ENCODE measurements around the gene COMTD1. TPM values are rescaled to one million over a fixed set of nuclear protein-coding genes. Genes with fewer than 3 reads are reported as not detected.
"Not testable (repeated sequence)": the region's sequence is repeated elsewhere in the genome, so short reads cannot be mapped to it uniquely, and the experiment has no call there.

Gene COMTD1
- total RNA-seq, 1 experiment from 2014 or later, result 7.9 TPM

DNA sequence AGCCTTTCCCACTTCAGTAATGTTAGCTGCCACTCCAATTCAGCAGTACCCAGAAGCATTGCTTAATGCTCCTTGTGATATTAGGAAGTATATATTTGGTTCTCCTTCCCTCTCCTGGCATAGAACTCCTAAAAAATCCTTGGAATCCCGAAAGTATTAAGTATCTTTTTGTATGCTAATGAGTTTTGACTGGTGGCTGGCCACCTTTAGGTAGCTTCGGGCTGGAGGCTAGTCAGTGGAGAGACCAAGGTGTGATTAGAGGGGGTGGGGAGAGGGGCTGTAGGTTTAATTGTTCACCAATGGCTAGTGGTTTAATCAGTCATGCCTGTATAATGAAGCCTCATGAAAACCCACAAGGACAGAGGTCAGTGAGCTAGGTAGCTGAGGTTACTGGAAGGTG is 12.2 kb downstream of the COMTD1 start:
- DNase-seq (ENCODE audit: low spot score), result no peak

DNA sequence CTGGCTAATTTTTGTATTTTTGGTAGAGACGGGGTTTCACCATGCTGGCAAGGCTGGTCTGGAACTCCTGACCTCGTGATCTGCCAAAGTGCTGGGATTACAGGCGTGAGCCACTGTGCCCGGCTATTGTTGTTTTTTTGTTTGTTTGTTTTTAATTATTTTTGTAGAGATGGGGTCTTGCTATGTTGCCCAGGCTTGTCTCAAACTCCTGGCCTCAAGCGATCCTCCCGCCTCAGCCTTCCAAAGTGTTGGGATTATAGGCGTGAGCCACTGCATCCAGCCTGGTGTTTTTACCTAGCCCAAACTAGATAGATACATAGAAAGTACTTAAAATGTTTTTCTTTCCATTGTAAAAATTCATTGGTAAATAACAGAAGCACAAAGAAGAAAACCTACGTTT is 14.3 kb downstream of the COMTD1 start:
- not testable (repeated sequence) for DNase-seq (ENCODE audit: low spot score)

DNA sequence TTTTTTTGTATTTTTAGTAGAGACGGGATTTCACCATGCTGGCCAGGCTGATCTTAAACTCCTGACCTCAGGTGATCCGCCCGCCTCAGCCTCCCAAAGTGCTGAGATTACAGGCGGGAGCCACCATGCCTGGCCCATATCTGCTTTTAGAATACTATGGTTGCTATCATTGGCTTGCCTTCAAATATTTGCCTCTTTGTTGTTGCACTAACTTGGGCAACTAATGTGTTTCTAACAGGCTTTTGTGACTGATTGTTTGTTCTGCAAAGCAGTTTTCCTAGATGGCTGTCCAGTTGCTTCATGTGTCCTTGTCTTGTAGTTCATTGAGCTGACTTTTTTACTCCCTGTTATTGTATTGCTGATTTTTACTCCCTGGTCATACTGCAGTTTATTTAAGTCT is 15.5 kb downstream of the COMTD1 start:
- no peak for DNase-seq (ENCODE audit: low spot score)

DNA sequence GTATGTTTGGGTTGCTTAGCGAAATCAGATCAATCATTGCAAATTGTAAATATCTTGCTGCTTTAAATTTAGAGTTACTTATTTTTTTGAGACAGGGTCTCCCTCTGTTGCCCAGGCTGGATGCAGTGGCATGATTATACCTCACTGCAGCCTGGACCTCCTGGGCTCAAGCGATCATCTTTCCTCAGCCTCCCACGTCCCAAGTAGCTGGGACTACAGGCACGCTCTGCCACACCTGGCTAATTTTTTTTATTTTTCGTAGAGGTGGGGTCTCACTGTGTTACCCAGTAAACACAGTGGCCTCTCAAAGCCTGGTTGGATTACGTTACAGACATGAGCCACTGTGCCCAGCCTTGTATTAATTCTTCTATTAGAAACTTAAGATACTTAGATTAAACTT is 23.4 kb downstream of the COMTD1 start:
- DNase-seq (ENCODE audit: low spot score), result no peak

DNA sequence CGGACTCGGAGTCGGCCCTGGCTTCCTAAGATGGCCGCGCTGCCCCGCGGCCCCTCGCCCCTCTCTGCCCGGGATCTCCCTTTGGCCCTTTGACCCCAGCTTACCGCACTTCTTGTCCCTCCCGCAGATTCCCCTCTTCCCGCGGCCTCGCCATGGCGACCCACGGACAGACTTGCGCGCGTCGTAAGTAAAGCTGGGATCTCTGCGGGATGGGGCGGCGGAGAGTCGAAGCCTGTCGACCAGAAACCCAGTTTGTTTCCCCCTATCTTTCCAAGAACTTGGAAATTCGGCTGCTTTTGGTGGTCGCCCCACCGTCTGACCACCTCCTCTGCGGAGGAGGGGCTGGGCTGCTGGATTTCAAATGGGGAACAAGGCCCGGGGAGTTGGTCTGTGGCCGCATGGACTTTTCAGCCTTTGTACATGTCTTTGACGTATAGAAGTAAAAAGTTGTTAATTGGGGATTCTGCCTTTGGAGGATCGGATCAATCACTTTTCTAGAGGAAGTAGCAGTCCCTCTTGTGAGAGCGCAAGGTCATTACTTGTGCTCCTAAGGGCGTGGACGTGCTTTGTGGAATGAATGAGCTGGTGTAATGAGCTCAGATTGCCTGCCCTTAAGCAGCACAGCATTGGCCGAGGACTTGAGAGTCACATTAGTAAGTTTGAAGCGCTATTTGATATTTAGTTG is 24.6 kb downstream of the COMTD1 start:
- DNase-seq (ENCODE audit: low spot score), result no peak

DNA sequence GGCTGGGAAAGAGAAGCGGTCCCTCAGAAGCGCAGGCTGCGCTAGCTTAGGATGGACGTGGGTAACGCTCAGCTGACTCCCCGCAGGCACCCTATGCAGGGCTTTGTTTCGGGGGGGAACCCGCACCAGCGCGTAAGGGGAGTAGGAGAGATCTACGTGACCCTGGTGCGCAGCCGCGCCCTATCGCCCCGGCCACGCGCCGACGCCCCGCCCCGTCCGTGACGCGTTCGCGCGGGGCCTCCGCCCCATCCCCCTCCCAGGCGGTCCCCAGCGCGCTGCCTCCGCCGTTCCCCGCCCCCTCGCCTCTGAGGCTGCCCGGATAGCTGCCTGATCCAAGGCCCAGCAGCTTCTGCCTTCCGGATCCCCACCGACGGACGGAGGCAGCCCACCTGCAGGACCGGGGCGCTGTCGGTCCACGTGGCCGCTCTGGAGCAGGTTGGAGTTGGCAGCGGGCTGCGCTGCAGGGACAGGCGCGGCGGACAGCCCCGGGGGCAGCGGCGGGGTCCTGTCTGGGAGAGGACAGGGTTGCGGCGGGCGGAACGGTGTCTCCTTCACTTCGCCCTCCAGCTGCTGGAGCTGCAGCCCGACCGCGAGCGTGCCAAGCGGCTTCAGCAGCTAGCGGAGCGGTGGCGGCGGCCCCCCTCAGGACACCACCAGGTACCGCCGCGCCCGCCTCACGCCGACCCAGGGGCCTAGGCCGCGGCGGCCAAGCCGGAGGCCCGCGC is 25.3 kb downstream of the COMTD1 start, which contains the start of gene VDAC2:
Gene VDAC2 (plus strand): TSS at position 515 of the 725 bp plus-strand sequence. CDS start 363 bp downstream, outside the sequence.
- DNase-seq (ENCODE audit: low spot score), result peak; percentile 79

DNA sequence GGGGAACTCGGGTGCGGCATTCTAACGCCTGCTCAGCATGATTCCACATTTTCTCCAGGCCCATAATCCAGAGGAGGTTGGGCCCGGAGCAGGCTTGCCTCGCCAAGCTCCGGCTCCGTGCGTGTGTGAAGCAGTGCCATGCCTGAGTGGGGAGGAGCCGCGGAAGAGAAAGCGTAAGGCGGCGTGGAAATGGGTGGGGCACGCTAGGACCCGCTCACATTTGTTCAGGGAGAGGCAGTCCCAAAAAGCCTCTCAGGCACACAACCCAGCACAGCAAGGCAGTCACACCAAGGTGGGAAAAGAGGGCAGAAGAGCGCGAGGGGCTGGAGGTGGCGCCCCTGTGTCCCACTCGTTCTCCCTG is 25.9 kb downstream of the COMTD1 start:
- DNase-seq (ENCODE audit: low spot score), result peak; percentile 60

DNA sequence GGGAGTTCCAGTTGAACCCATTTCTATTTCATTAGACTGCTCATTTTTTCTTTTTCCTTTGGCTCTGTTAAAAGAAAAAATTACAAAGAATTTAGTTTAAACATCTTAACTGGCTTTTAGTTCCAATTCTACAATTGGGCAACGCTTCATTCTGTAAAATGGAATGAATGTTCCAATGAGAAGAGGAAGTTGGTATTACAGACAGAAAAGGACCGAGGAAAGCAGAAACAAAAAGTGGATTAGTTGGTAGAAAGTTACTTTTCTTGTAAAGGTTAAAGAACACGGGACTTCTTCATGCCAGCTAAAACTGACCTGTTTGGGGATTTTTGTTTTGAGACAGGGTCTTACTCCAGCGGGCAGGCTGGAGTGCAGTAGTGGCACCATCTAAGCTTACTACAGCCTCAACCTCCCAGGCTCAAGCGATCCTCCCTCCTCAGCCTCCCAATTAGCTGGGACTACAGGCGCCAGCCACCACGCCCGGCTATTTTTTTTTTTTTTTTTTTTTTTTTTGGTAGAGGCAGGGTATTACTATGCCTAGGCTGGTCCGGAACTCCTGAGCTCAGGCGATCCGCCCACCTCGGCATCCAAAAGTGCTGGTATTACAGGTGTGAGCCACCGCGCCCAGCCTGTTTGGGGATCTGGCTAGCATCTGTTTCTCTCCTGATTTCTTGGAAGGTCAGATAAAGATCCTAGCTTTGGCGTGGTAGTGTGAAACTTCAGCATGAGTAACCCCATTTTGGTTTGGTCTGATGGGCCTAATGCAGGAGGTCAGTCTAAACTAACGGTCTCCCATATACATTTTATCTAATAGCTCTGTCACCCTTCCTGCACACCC is 26.5 kb downstream of the COMTD1 start:
- no peak for DNase-seq (ENCODE audit: low spot score)

DNA sequence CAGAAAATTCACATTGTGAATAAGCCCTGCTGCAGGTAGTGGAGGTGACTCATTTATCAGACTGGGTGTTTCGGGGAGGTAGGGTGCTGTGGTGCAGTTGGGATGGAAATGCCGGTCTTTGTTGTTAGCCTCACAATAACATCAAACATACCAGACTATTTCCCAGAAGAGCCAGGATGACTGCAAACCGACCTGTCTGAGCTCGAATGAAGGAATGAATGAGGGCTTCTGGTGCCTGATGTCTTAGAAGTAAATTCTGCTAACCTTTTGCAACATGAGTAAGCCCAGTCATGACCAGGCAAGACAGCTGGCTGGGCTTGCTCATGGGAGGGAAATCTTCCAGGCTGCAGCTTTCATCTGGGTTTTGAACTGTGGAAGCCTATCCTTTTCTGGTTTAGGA is 27.6 kb downstream of the COMTD1 start:
- no peak for DNase-seq (ENCODE audit: low spot score)

DNA sequence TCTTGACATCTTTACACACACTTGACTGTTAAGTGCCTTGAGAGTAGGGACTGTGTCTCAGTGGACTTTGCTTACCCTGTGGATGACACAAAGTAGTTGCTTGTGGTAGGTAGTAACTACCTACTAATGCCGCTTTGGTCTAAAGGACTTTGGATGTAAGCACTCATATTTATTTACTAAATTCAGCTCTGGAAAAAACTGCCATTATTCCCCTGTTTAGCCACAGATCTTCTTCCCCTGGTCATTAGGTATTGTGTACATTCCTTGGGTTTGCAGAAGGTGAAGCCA is 28.0 kb downstream of the COMTD1 start:
- no peak for DNase-seq (ENCODE audit: low spot score)

DNA sequence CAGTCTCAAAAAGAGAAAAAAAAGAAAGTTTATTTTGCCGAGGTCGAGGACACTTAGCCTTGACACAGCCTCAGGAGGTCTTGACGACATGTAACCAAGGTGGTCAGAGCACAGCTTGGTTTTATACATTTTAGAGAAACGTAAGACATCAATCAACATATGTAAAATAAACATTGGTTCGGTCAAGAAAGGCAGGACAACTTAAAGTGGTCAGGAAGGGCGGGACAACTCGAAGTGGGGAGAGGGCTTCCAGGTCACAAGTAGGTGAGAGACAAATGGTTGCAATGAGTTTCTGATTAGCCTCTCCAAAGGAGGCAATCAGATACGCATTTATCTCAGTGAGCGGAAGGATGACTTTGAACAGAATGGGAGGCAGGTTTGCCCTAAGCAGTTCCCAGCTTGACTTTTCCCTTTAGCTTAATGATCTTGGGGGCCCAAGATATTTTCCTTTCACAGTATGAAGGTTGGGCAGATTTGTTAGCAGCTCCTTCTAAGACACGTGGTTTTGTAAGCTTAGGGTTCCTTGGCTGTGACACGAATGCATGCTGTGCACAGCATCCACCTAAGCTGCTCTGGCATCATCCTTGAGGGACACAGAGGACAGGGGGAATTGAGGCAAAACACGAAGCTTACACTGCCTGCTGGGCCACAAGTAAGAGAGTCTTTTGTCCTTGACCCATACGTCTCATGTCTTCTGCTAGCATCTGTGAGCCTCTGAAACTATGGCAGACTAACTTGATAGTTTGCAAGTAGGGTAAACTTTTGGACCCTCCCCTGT is 28.5 kb downstream of the COMTD1 start:
- no peak for DNase-seq (ENCODE audit: low spot score)

DNA sequence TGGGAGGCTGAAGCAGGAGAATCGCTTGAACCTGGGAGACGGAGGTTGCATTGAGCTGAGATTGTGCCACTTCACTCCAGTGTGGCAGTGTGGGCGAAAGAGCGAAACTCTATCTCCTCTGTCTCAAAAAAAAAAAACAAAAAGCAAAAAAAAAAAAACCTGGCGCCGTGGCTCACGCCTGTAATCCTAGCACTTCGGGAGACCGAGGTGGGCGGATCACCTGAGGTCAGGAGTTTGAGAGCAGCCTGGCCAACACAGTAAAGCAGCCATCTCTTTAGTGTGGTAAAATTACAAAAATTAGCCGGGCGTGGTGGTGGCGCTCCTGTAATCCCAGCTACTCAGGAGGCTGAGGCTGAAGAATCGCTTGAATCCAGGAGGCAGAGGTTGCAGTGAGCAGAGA is 29.1 kb downstream of the COMTD1 start:
- DNase-seq (ENCODE audit: low spot score), result not testable (repeated sequence)

DNA sequence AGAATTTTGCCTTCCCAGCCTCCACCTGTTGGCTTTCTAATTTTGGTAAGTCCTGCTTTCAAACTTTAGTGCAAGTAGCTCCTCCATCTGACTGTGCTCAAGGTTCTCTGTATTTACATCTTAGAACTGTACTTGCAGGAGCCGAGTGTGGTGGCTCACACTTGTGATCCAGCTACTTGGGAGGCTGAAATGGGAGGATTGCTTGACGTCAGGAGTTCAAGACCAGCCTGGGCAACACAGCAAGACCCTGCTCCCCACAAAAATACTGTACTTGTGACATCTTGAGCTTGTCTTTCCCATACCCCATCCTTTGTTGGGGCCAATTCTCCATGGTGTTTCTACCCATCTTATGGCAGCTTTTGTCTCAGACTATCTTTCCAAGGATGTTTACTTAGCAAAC is 29.8 kb downstream of the COMTD1 start:
- no peak for DNase-seq (ENCODE audit: low spot score)

DNA sequence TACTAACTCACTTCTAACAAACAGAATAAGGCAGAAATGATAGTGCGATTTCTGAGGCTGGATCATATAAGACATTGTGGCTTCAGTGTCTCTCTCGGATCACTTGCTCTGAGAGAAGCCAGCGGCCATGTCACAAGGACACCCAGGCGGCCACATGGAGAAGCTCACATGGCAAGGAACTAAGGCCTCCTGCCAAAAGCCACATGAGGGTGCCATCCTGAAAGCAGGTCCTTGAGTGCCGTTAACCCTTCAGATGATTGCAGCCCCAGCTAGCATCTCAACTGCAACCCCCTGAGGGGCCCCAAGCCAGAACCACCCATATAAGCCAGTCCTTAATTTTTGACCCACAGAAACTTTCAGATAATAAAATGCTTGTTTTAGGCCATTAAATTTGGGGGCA is 32.0 kb downstream of the COMTD1 start:
- DNase-seq (ENCODE audit: low spot score), result no peak

DNA sequence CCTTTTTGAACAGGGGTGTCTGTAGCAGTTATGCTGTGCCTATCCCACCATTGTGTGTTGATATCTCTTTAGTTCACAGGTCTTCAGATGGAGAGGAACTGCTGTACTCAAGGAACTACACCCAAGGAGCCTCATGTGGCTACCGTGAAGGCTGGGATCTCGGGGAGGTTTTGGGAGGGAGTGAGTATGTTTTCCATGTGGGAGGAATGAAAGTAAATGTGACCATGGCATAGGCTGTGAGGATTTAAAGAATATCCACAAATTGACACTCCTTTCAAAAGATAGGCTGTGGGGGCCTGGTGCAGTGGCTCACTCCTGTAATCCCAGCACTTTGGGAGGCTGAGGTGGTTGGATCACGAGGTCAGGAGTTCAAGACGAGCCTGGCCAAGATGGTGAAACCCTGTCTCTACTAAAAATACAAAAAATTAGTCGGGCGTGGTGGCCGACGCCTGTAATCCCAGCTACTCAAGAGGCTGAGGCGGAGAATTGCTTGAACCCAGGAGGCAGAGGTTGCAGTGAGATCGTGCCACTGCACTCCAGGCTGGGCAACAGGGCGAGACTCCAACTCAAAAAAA is 32.6 kb downstream of the COMTD1 start:
- not testable (repeated sequence) for DNase-seq (ENCODE audit: low spot score)

DNA sequence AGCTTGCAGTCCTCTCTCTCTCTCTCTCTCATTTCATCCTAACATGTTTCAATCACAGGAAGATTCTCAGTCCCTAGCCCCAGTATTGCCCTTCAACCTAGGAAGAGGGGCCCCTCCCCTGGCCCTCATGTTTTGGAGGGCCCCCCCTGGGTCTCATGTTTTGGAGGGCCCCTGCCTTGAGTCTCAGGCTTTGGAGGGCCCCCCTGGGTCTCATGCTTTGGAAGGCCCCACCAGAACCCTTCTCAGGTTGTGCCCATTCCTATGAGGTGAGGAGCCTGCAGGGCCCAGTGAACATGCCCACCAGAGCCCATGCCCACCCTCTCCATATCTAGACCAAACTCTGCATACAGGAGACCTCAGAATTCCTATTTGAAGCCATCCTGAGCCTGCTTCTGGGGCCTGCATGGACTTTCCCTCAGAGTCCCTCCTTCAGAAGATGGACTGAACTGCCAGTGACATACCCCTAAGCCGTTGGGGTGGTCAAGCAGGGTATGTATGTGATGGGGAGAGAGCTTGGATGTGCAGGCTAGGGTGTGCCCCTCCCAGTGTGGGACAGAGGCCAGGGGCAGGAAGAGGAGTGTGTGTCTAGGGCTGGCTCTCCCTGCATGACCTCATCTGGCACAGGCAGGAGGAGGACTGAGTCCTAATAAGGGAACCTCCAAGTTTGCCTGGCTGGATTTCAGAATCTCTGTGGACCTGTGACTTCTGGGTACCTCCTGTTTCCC is 33.3 kb downstream of the COMTD1 start:
- peak; percentile 79 for DNase-seq (ENCODE audit: low spot score)

DNA sequence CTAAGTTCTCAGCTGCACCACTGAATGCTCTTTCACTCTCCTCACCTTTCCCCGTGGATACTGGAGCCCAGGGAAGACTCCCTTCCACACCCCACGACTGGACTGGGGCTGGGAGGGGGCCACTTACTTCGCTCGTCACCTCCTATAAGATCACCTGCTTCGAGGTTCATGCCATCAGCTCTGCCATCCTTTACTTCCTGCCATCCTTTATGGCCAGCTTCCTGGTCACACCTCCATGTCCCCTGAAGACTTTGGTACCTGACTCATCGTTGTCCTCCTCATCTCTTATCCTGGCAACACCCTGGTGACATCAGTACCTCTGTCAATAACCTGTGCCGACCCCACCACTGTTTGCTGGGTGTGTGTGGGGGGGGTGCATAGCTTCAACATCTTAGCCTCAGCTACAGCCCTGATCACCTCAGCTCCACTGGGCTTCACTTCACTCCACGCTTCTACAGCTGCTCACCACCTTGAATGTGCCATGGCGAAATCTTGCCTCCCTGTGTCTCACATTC is 33.9 kb downstream of the COMTD1 start:
- DNase-seq (ENCODE audit: low spot score), result no peak

DNA sequence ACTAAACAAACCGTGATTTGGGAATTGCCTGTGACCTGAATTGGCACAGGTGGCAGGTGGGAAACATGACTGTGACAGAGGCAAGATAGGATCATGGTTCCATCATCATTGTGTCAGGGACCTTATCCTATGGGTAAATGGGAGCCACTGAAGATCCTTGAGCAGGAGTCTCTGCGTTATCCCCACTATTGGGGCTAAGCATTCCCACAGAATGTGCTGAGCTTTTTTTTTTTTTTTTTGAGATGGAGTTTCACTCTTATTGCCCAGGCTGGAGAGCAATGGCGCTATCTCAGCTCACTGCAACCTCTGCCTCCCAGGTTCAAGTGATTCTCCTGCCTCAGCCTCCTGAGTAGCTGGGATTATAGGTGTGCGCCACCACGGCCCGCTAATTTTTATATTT is 35.8 kb downstream of the COMTD1 start:
- not testable (repeated sequence) for DNase-seq (ENCODE audit: low spot score)

DNA sequence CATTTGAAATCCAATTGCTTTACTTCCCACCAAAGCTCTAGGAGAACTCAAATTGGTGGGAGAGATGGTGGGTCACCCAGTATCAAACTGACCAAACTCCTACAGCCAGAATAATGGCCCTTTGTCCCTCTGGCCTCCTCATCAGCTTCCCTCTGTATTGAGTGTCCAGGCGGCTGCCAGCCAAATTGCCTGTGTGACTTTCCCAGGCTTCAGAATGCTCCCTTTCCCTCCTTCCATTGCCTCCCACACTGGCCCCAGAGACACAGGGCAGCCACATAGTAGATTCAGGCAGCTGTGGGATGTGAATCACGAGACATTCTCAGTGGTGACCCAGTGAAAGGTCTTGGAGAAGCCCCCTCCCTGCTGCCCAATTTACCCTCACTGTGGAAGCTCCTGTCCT is 37.9 kb downstream of the COMTD1 start:
- DNase-seq (ENCODE audit: low spot score), result no peak

DNA sequence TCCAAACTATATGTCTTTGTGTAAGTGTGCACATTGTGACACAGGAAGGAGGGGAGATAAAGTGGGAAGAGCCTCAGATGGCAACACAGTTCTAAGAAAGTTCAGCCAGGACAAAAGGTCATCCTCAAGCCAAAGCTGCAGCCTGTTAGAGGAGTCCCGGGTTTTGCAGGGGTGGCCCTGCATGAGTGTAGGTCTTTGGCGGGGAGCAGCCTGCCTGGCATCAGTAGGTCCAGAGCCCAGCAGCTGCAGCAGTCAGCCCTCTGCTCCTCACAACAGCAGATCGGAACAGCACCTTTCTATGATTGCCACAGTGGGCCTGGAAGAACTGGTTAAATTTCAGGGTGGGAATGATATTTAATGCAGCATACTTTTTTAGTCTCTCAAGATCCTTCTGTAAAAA is 38.7 kb downstream of the COMTD1 start:
- no peak for DNase-seq (ENCODE audit: low spot score)

All from H4 (cell line).